ENCODE data around the gene EFCAB14.
"Not testable (repeated sequence)": the region's sequence is repeated elsewhere in the genome, so short reads cannot be mapped to it uniquely, and the experiment has no call there.

Gene EFCAB14

DNA sequence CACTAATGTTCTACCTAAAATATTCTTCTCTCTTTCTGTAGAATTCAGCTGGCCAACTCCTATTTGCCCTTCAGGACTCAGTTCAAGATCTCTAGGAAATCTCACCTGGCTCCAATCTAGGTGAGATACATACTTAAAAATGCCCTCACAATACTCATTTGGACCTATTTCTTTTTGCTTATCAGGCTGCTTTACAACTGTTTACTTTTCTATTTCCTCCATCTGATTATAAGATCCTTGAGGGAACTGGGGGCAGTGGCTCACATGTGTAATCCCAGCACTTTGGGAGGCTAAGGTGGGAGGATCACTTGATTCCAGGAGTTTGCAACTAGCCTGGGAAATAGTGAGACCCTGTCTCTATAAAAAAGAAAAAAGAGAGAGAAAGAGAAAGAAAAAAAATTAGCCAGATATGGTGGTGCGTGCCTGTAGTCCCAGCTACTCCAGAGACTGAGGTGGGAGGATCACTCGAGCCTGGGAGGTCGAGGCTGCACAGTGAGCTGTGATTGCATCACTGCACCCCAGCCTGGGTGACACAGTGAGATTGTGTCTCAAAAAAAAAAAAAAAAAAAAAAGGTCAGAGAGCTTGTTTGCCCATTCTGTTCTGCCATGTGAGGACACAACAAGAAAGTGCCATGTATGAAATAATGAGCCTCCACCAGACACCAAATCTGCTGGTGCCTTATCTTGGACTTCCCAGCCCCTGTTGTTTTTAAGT is 14.8 kb downstream of the EFCAB14 start:
- H3K4me1 ChIP-seq, result no peaks in the 10 kb centered on the region
- no peak overlapping the region for H3K4me3 ChIP-seq (ENCODE audit: low read depth, low read length)
- no peaks in the 10 kb centered on the region for H3K27me3 ChIP-seq
- no peaks in the 10 kb centered on the region for H3K9me3 ChIP-seq
- H3K36me3 ChIP-seq, result peaks cover 9% of the 10 kb centered on the region
- TF ChIP-seq, protein P1, sequence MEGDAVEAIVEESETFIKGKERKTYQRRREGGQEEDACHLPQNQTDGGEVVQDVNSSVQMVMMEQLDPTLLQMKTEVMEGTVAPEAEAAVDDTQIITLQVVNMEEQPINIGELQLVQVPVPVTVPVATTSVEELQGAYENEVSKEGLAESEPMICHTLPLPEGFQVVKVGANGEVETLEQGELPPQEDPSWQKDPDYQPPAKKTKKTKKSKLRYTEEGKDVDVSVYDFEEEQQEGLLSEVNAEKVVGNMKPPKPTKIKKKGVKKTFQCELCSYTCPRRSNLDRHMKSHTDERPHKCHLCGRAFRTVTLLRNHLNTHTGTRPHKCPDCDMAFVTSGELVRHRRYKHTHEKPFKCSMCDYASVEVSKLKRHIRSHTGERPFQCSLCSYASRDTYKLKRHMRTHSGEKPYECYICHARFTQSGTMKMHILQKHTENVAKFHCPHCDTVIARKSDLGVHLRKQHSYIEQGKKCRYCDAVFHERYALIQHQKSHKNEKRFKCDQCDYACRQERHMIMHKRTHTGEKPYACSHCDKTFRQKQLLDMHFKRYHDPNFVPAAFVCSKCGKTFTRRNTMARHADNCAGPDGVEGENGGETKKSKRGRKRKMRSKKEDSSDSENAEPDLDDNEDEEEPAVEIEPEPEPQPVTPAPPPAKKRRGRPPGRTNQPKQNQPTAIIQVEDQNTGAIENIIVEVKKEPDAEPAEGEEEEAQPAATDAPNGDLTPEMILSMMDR (IDR thresholded peaks at IDR 0.05; ENCODE audit: low read depth, low read length), result no peak
- no peak for DNase-seq

DNA sequence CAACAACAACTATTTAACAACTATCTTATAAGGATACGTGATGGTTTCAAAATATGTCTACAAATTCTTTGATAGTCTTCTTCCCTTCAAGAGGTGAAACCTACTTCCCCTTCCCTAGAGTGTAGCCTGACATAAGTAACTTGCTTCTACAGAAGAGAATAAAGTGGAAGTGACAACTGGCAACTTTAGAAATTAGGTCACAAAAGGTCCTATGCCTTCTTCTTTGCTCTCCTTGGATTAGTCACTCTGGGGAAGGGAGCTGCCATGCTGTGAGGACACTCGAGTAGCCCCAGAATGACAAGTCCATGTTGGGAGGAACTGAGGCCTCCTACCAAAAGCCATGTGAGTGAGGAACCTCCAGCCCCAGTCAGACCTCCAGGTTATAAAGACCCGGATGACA is 19.2 kb downstream of the EFCAB14 start:
- peaks cover 3% of the 10 kb centered on the region for H3K36me3 ChIP-seq
- no peaks in the 10 kb centered on the region for H3K4me1 ChIP-seq
- TF ChIP-seq, protein P1 (IDR thresholded peaks at IDR 0.05; ENCODE audit: low read depth, low read length), result no peak
- H3K9me3 ChIP-seq, result no peaks in the 10 kb centered on the region
- no peak overlapping the region for H3K4me3 ChIP-seq (ENCODE audit: low read depth, low read length)
- H3K27me3 ChIP-seq, result no peaks in the 10 kb centered on the region
- DNase-seq, result no peak

DNA sequence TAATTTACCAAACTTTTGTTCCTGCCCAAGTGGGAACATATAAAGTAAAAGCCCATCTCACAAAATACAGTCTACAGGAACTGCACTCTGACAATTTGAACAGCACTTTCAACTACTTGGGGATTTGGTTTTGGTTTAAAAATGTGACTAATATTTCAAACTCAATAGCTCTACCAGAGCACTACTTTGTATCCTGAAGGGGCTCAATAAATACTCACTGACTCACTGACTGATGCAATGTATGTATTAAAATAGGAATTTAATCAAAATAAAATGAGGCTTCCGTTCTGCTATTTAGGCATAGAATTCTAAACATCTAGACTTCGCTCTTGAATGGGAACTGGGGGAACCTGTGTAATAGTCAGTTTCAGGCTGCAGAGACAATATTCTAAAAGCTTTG is 21.9 kb downstream of the EFCAB14 start:
- Histone ChIP-seq H3K4me3 (ENCODE audit: low read depth, low read length) (no peak overlapping the region), H3K4me1 (no peaks in the 10 kb centered on the region), H3K36me3 (peaks cover 3% of the 10 kb centered on the region; the same call in 1 of the 2 replicates), H3K27me3 (no peaks in the 10 kb centered on the region), H3K9me3 (no peaks in the 10 kb centered on the region)
- TF ChIP-seq, protein P1 (IDR thresholded peaks at IDR 0.05; ENCODE audit: low read depth, low read length), result no peak
- no peak for DNase-seq

DNA sequence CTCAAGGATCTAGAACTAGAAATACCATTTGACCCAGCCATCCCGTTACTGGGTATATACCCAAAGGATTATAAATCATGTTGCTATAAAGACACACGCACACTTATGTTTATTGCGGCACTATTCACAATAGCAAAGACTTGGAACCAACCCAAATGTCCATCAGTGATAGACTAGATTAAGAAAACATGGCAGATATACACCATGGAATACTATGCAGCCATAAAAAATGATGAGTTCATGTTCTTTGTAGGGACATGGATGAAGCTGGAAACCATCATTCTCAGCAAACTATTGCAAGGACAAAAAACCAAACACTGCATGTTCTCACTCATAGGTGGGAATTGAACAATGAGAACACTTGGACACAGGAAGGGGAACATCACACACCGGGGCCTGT is 24.2 kb downstream of the EFCAB14 start:
- not testable (repeated sequence) for H3K36me3 ChIP-seq; DNase-seq; H3K4me1 ChIP-seq; H3K4me3 ChIP-seq (ENCODE audit: low read depth, low read length); H3K9me3 ChIP-seq; H3K27me3 ChIP-seq

DNA sequence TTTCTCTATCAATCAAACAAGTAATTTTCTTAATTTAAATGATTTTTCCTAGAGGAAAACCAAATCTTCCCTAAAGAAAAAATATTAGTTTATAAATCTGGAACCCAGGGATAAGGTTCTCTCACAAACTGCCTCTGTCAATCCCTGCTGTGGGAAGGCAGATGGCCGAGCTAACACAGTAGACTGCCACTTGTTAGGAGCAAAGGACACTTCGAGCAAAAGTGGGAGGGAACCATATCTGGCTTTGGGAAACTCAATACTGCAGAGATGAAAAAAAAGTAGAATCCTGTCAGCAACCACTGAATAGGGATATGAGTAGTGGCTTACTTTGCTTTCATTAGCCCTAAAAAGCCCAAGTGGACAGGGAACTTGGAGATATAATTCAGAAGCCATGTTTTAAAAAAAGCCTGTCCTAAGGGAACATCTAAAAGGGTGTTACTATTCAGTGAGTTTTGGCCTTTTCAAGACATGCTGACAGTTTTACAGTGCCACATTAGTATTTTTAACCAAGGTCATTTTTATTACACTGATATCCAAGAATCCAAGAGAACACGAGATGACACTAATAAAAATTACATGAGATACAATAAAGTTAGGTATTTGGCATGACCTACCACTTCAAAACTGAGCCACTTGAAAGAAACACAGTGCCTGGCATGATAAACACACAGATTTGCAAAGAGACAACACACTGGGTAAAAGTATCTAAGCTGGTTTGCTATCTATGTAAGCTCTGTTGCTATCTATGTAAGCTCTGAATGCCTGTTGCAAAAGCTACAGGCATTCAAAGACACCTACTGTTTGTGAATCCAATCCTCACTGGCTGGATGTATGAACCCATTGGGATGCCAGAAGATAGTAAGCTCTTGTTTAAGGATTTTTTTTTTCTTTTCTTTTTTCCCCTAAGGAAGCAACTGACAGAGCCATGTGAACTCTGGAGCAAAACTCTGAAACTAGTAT is 25.8 kb downstream of the EFCAB14 start:
- TF ChIP-seq, protein P1 (IDR thresholded peaks at IDR 0.05; ENCODE audit: low read depth, low read length), result no peak
- no peak for DNase-seq
- Histone ChIP-seq H3K9me3 (no peaks in the 10 kb centered on the region), H3K27me3 (no peaks in the 10 kb centered on the region), H3K4me3 (ENCODE audit: low read depth, low read length) (no peak overlapping the region), H3K36me3 (peaks cover 3% of the 10 kb centered on the region), H3K4me1 (no peaks in the 10 kb centered on the region)

DNA sequence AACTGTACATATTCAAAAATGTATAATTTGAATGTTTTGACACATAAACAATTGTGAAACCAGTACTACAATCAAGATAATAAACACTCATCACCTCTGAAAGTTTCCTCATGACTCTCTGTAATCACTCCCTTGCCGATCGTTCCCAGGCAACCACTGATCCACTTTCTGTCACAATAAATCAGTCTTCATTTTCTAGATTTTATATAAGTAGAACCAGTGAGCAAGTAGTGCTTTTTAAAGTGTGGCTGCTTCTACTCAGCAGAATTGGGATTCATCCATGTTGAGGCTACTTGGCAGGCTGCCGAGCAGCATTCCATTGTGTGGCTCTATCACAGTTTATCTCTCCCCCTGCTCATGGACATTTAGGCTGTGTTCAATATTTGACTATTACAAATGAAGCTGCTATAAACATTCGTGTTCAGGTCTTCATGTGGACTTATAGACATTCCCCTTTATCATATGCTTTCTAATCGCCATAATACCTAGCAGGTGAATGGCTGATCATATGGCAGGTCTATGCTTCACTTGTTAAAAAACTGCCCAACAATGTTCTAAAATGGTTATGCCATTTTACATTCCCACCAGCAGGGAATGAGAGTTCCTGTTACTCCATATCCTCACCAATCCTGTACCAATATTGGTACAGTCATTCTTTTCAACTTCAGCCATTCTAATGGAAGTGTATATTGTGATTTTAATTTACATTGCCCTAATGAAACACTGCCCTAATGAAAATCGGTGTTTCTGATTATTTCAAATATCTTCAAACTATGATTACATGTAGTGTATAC is 26.7 kb downstream of the EFCAB14 start:
- H3K9me3 ChIP-seq, result no peaks in the 10 kb centered on the region
- TF ChIP-seq, protein P1 (IDR thresholded peaks at IDR 0.05; ENCODE audit: low read depth, low read length), result no peak; the same call in 1 of the 2 replicates
- H3K4me1 ChIP-seq, result no peaks in the 10 kb centered on the region
- no peak overlapping the region for H3K4me3 ChIP-seq (ENCODE audit: low read depth, low read length)
- no peak for DNase-seq
- H3K27me3 ChIP-seq, result no peaks in the 10 kb centered on the region
- H3K36me3 ChIP-seq, result peaks cover 3% of the 10 kb centered on the region

Measured in BE2C (cell line).